G401.6 (cell line): Measurements from ENCODE around the gene RGS21.

Source experiments
- FAIRE-seq: peaks from 2 replicates; lab custom pipeline; 2012; peaks lifted over from hg19 to GRCh38; lab: Jason Lieb, UNC

RGS21 gene

DNA sequence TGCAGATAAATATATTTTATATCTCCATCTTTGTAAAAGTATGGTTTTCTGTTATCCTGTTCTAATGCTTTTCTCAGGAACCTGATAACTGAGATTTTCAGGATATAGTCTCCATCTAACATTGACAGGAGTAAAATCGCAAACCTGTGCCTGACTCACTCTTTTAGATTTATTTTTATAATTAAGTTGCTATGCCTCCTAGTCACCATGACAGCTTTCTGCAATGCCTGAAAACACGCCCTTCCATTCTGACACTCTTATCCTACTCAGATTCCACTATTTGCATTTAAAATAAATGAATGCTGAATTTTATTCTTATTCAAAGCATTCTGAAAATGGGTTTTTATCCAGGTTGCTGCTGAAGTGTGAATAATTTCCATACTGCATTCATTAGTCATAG lies 62.8 kb downstream of the RGS21 start:
- FAIRE-seq: no peak

DNA sequence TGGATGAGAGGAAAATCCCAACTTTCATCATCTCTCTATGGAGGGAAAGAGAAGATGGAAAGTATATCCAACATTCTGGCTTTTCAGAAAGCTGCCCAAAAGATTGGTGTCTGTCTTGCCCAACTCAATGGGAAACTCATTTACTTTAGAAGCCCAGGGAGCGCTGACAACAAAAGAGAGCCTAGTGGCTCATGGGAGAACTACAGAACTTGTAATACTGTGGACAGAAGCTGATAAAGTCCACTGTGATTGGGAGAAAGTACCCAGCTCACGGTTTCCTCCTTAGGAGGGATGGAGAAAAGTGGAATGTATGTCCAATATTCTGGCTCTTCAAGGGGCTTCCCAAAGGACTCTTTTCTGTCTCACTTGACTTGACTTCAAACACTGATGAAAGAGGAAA lies 66.0 kb downstream of the RGS21 start:
- no peak for FAIRE-seq

DNA sequence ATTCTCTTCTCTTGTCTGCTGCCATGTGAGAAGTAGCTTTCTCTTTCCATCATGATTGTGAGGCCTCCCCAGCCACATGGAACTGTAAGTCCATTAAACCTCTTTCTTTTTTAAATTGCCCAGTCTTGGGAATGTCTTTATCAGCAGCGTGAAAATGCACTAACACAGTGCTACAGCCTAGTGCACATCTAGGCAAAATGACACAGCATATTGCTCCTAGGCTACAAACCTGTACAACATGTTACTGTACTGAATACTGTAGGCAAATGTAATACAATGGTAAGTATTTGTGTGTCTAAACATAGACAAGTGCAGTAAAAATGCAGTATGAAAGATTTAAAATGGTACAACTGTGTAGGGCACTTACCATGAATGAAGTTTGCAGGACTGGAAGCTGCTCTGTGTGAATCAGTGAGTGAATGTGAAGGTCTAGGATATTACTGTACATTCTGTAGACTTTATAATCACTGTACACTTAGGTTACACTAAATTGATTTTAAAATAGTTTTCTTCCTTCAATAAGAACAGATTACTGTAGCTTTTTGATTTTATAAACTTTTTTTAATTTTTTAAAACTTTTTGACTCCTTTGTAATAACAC lies 69.4 kb downstream of the RGS21 start:
- FAIRE-seq: no peak

DNA sequence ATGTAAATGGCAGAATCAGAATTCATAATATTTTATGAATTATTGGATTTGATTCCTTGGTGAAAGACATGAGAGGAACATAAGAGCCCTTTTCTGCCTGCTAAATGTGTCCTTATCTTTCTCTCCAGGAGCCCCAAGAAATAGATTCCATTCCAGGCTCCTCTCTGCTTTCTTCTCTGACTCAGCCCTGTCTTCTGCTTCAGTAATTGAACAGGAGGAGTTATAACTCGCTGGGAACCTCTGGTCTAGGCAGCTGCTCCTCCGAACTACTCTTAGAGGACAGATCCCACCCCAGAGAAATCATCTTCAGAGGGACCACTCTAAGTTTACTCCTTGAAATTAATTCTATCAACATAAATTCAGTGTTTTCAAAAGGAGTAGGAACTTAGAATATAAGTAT lies 78.4 kb downstream of the RGS21 start:
- FAIRE-seq: no peak

DNA sequence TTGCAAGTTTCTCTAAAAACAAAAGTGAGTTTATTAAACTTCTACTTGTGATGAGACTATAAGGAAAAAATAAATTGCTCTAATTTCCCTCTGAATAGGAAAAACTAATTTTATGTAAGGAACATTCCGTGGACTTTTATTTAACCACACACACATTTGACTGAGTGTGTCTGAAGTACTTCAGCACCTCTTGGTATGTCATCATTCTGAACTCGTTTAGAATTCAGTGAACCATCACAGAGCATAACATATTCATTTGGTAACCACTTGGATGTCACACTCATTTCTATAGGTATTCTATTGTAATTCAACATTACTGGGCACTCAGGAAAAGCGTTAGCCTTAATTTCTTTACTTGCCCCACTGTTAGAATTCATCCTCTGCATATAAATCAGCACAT lies 79.1 kb downstream of the RGS21 start:
- no peak for FAIRE-seq

DNA sequence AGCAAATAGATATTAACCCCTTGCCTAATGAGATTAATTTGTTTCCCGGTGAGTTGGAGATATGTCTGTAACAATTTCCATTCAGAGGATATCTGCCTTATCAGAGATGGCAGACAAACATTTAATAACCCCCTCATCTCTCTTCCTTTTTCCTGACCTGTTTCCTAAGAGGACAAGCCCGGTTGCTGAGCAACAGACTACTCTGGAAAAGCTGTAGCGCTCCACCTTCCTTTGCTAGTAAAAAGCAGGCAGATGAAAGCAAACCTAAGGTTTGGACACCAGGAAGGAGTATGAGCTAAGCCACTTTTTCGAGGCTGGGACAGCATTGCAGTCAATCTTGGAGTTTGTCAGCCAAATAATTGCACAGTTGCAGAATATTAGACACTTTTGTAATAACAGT lies 82.4 kb downstream of the RGS21 start:
- no peak for FAIRE-seq

DNA sequence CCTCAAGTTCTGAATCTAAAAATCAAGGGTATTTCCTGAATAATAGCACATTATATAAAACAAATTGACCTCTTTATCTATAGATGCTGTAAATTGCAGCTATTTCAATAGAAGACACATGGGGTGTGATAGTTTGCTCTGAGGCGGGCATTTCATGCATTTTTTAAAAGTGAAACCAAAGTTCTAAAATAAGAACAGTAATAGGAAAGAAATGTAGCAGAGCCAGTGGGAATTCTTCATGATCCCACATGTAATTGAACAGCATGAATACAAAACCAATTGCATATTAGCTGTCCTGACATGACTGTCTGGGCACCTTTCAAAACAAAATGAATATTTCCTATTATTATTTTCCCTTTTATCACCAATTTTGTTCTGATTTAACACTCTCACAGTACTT lies 85.0 kb downstream of the RGS21 start:
- FAIRE-seq: no peak

DNA sequence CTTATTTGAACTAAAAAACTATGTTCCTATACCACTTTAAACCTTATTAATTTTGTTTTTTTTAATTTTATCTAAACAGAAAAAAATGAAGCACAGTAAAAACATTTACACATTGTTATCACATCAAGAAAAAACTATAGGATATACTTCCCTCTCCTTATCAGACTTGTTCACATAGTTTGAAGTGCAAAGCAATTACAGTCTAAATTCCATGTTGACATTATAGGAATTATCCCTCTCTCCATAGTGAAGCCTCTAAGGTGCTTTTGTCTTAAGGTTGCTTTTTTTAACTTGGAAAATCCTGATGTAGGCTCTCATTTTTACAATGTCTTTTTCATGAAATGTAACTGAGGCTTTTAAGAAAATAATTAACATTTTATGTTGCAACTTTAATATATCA lies 85.8 kb downstream of the RGS21 start:
- peak; percentile 36 for FAIRE-seq

DNA sequence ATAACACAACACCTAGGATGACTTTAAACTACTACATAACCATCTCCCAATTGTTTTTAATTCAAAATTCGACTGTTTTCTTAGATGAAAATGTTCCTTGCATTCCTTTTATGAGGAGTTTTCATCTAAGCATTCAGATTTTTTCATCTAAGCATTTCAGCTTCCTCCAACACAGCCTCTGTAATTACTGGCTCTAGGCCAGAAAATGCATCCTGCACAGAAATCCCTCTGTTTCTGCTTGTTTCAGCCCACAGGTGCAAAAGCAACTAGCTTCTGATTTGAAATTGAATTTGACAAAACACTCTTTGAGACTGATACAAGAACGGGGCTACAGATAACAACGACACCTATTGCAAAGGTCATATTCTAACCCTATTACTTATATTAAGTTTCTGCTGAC lies 90.4 kb downstream of the RGS21 start:
- no peak for FAIRE-seq
